ENCODE data around the gene NOTCH1. TPM values are rescaled to one million over a fixed set of nuclear protein-coding genes. Genes with fewer than 3 reads are reported as not detected.

NOTCH1 gene
- total RNA-seq, 1 donor = 10.5 TPM

- peak; percentile 56 for DNase-seq (ENCODE audit: insufficient read length, low spot score, missing footprints)
Observed at GRCh38 chr9:136558373-136558772, 12.5 kb upstream of the NOTCH1 start.

GRCh38 chr9:136557036-136557435 is 11.2 kb upstream of the NOTCH1 start:
- Histone ChIP-seq H3K36me3 (ENCODE audit: insufficient read depth, low read length) (no peaks in the 10 kb centered on the region), H3K4me3 (ENCODE audit: insufficient read depth, low read length) (no peak overlapping the region), H2AFZ (ENCODE audit: low read length) (no peak overlapping the region), H3K79me2 (ENCODE audit: insufficient read depth, low read length) (no peaks in the 10 kb centered on the region), H3K4me1 (ENCODE audit: insufficient read depth, low read length) (peaks cover 19% of the 10 kb centered on the region), H3K27me3 (ENCODE audit: insufficient read depth, low read length) (no peaks in the 10 kb centered on the region), H3K9me3 (ENCODE audit: low read depth, low read length) (peaks cover 3% of the 10 kb centered on the region), H3K27ac (ENCODE audit: low read depth, low read length) (no peak overlapping the region), H3K4me2 (ENCODE audit: insufficient read depth, low read length) (no peak overlapping the region), H4K20me1 (ENCODE audit: insufficient read depth, low read length) (no peaks in the 10 kb centered on the region)
- no peak for DNase-seq (ENCODE audit: insufficient read length, low spot score, missing footprints)
- no peak for TF ChIP-seq CTCF (IDR thresholded peaks at IDR 0.05; ENCODE audit: extremely low read depth, low read depth, low read length)

More at GRCh38 chr9:136558373-136558772, 12.5 kb upstream of the NOTCH1 start:
- H3K27ac ChIP-seq (ENCODE audit: low read depth, low read length) = no peak overlapping the region
- TF ChIP-seq CTCF (IDR thresholded peaks at IDR 0.05; ENCODE audit: extremely low read depth, low read depth, low read length) = no peak
- H3K4me1 ChIP-seq (ENCODE audit: insufficient read depth, low read length) = peaks cover 11% of the 10 kb centered on the region
- no peaks in the 10 kb centered on the region for H4K20me1 ChIP-seq (ENCODE audit: insufficient read depth, low read length)
- peak overlapping the region; percentile 43 for H3K4me2 ChIP-seq (ENCODE audit: insufficient read depth, low read length)
- no peak overlapping the region for H3K4me3 ChIP-seq (ENCODE audit: insufficient read depth, low read length)
- H2AFZ ChIP-seq (ENCODE audit: low read length) = no peak overlapping the region
- no peaks in the 10 kb centered on the region for H3K27me3 ChIP-seq (ENCODE audit: insufficient read depth, low read length)
- peaks cover 3% of the 10 kb centered on the region for H3K9me3 ChIP-seq (ENCODE audit: low read depth, low read length)
- no peaks in the 10 kb centered on the region for H3K79me2 ChIP-seq (ENCODE audit: insufficient read depth, low read length)
- H3K36me3 ChIP-seq (ENCODE audit: insufficient read depth, low read length) = no peaks in the 10 kb centered on the region

GRCh38 chr9:136556166-136556565 is 10.3 kb upstream of the NOTCH1 start:
- H3K4me2 ChIP-seq (ENCODE audit: insufficient read depth, low read length) = no peak overlapping the region
- H3K27me3 ChIP-seq (ENCODE audit: insufficient read depth, low read length) = no peaks in the 10 kb centered on the region
- H3K4me1 ChIP-seq (ENCODE audit: insufficient read depth, low read length) = peaks cover 26% of the 10 kb centered on the region
- DNase-seq (ENCODE audit: insufficient read length, low spot score, missing footprints) = no peak
- no peaks in the 10 kb centered on the region for H3K79me2 ChIP-seq (ENCODE audit: insufficient read depth, low read length)
- H3K9me3 ChIP-seq (ENCODE audit: low read depth, low read length) = peaks cover 3% of the 10 kb centered on the region
- H2AFZ ChIP-seq (ENCODE audit: low read length) = no peak overlapping the region
- H3K27ac ChIP-seq (ENCODE audit: low read depth, low read length) = no peak overlapping the region
- TF ChIP-seq CTCF (IDR thresholded peaks at IDR 0.05; ENCODE audit: extremely low read depth, low read depth, low read length) = no peak
- no peak overlapping the region for H3K4me3 ChIP-seq (ENCODE audit: insufficient read depth, low read length)
- no peaks in the 10 kb centered on the region for H4K20me1 ChIP-seq (ENCODE audit: insufficient read depth, low read length)
- no peaks in the 10 kb centered on the region for H3K36me3 ChIP-seq (ENCODE audit: insufficient read depth, low read length)

- no peak overlapping the region for H3K4me3 ChIP-seq (ENCODE audit: insufficient read depth, low read length)
- no peaks in the 10 kb centered on the region for H3K27me3 ChIP-seq (ENCODE audit: insufficient read depth, low read length)
- no peaks in the 10 kb centered on the region for H3K36me3 ChIP-seq (ENCODE audit: insufficient read depth, low read length)
- no peaks in the 10 kb centered on the region for H3K79me2 ChIP-seq (ENCODE audit: insufficient read depth, low read length)
- DNase-seq (ENCODE audit: insufficient read length, low spot score, missing footprints) = no peak
- no peak overlapping the region for H2AFZ ChIP-seq (ENCODE audit: low read length)
- H4K20me1 ChIP-seq (ENCODE audit: insufficient read depth, low read length) = no peaks in the 10 kb centered on the region
- no peak overlapping the region for H3K27ac ChIP-seq (ENCODE audit: low read depth, low read length)
- peaks cover 29% of the 10 kb centered on the region for H3K4me1 ChIP-seq (ENCODE audit: insufficient read depth, low read length)
- peaks cover 3% of the 10 kb centered on the region for H3K9me3 ChIP-seq (ENCODE audit: low read depth, low read length)
- H3K4me2 ChIP-seq (ENCODE audit: insufficient read depth, low read length) = no peak overlapping the region
- TF ChIP-seq CTCF (IDR thresholded peaks at IDR 0.05; ENCODE audit: extremely low read depth, low read depth, low read length) = no peak
Observed at GRCh38 chr9:136554870-136555269, 9.0 kb upstream of the NOTCH1 start.

Measured in osteoblast (primary cell).